Kidney (tissue), 14 donors: ENCODE results near the gene KMT2E. TPM values are rescaled to one million over a fixed set of nuclear protein-coding genes. Genes with fewer than 3 reads are reported as not detected.

Source experiments
- DNase-seq, 5 donors: peaks; one replicate each; pipeline ENCODE4 v3.0.0-alpha.2; 2013 to 2020
- FAIRE-seq: peaks from 2 replicates; lab custom pipeline; 2012; peaks lifted over from hg19 to GRCh38; lab: Jason Lieb, UNC
- H3K27ac ChIP-seq, 2 donors: one replicate each; pipeline ENCODE4 v1.7.0; 2013; ENCODE audit warnings: low read depth in 2 of 2, low read length in 2 of 2, inconsistent platforms in 1 of 2
- H3K27me3 ChIP-seq: one replicate; pipeline ENCODE4 v1.7.1; 2013; ENCODE audit warnings: low read length, inconsistent platforms; ENCODE audit not compliant: control insufficient read depth, insufficient read depth
- H3K36me3 ChIP-seq, 3 donors: one replicate each; pipeline versions ENCODE4 v1.7.0 to v1.7.1; 2013; ENCODE audit warnings: low read length in 3 of 3, control low read depth in 1 of 3, inconsistent platforms in 1 of 3; ENCODE audit not compliant: insufficient read depth in 3 of 3, control insufficient read depth in 2 of 3
- H3K4me1 ChIP-seq, 3 donors: one replicate each; pipeline versions ENCODE4 v1.7.0 to v1.7.1; 2013; ENCODE audit warnings: low read length in 3 of 3, inconsistent platforms in 1 of 3, low read depth in 1 of 3; ENCODE audit not compliant: control insufficient read depth in 2 of 3, insufficient read depth in 2 of 3
- H3K4me3 ChIP-seq, 3 donors: one replicate each; pipeline versions ENCODE4 v1.7.0 to v1.8.1; 2013; ENCODE audit warnings: low read length in 3 of 3, control low read depth in 1 of 3, inconsistent platforms in 1 of 3
- H3K9ac ChIP-seq, 3 donors: one replicate each; pipeline versions ENCODE4 v1.7.0 to v1.7.1; 2013; ENCODE audit warnings: low read length in 3 of 3, control low read depth in 1 of 3, inconsistent platforms in 1 of 3
- H3K9me3 ChIP-seq, 3 donors: one replicate each; pipeline versions ENCODE4 v1.7.0 to v1.7.1; 2013; ENCODE audit warnings: low read length in 3 of 3, control low read depth in 1 of 3, inconsistent platforms in 1 of 3; ENCODE audit not compliant: control insufficient read depth in 2 of 3, insufficient read depth in 1 of 3
- intact Hi-C: fragments of 100-400 bp; cut with DNase I; formaldehyde crosslinking; loops from one replicate; pipeline ENCODE4 v1.11.1; 2022
- polyA plus RNA-seq: library from polyadenylated mRNA; stranded (reverse); fragments of 350-450 nt; fragmentation: Illumina TruSeq; extraction: RNeasy Lipid Tissue Mini Kit (QIAGEN cat#74804); gene quantifications from one replicate; pipeline ENCODE4 v1.2.3, GENCODE V29; 2014; ENCODE audit warnings: low read depth, low replicate concordance; ENCODE audit not compliant: insufficient read depth
- total RNA-seq: library from RNA; stranded (reverse); fragmentation: NEBNext Ultra II Directional; extraction: Animal tissue kit (Norgen Biotek cat#: 25700); gene quantifications from one replicate; pipeline ENCODE4 v1.2.1, GENCODE V29; 2021
- TF ChIP-seq, protein P1 (sequence below): IDR thresholded peaks from 3 replicates; pipeline ENCODE4 v1.5.1; 2012; ENCODE audit warnings: mild to moderate bottlenecking, moderate library complexity, borderline replicate concordance; ENCODE audit not compliant: insufficient read depth; ENCODE audit errors: extremely low read depth
- donor health status: control.
- donor health status: control.
- donor health status: control.
- donor health status: control.
- donor health status: control.
- donor health status: DM: yes; HTN: yes; CAD: no.
- donor health status: Normal renal cell carcinoma (clear cell type).

KMT2E gene
- total and polyA plus RNA-seq, 2 donors from 2014 or later: 7.2 to 106 TPM

DNA sequence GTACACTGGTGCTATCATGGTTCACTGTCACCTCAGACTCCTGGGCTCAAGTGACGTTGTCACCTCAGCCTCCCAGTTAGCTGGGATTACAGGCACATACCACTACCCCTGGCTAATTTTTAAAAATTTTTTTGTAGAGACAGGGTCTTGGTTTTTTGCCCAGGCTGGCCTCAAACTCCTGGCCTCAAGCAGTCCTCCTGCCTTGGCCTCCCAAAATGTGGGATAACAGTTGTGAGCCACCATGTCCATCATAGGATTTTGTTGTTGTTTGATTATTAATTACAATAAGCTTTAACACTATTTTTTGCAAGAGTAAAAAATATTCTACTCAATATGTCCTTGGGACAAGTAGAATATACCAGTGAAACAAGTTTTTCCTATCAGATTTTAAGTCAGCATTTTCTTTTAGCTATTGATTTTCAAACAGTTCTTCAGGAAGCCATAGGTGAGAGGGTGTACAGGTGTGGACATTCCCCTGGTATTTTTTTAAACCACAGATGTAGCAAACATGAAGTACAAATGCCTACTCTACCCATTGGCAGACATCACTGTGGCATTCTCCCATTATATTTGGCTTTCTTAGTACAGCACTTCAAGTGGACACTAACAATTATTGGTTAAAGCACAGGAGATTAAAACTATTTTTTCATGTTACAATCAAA lies 18.7 kb downstream of the KMT2E start:
- H3K4me3 ChIP-seq: no peak overlapping the region
- peaks cover 0 to 9% (median 7%) of the 10 kb centered on the region in 3 donors for H3K4me1 ChIP-seq
- H3K36me3 ChIP-seq: no peaks in the 10 kb centered on the region
- H3K9ac ChIP-seq: no peak overlapping the region
- no peak overlapping the region for H3K27ac ChIP-seq
- TF ChIP-seq, protein P1, sequence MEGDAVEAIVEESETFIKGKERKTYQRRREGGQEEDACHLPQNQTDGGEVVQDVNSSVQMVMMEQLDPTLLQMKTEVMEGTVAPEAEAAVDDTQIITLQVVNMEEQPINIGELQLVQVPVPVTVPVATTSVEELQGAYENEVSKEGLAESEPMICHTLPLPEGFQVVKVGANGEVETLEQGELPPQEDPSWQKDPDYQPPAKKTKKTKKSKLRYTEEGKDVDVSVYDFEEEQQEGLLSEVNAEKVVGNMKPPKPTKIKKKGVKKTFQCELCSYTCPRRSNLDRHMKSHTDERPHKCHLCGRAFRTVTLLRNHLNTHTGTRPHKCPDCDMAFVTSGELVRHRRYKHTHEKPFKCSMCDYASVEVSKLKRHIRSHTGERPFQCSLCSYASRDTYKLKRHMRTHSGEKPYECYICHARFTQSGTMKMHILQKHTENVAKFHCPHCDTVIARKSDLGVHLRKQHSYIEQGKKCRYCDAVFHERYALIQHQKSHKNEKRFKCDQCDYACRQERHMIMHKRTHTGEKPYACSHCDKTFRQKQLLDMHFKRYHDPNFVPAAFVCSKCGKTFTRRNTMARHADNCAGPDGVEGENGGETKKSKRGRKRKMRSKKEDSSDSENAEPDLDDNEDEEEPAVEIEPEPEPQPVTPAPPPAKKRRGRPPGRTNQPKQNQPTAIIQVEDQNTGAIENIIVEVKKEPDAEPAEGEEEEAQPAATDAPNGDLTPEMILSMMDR: no peak
- FAIRE-seq: no peak
- H3K27me3 ChIP-seq: no peaks in the 10 kb centered on the region
- DNase-seq: no peak
- intact Hi-C loops: no loop called here
- no peaks in the 10 kb centered on the region for H3K9me3 ChIP-seq

DNA sequence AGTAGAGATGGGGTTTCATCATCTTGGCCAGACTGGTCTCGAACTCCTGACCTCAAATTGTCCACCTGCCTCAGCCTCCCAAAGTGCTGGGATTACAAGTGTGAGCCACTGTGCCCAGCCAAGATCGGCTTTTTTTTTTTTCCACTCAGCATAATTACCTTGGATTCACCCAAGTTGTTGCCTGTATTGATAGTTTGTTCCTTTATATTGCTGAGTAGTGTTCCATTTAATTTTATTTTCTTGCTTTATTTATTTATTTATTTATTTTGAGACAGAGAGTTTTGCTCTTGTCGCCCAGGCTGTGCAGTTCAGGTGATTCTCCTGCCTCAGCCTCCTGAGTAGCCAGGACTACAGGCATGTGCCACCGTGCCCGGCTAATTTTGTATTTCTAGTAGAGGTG lies 21.3 kb downstream of the KMT2E start:
- Histone ChIP-seq H3K36me3 (no peaks in the 10 kb centered on the region), H3K4me3 (no peak overlapping the region), H3K4me1 (peaks cover 0 to 4% (median 4%) of the 10 kb centered on the region in 3 donors), H3K9ac (no peak overlapping the region), H3K9me3 (no peaks in the 10 kb centered on the region), H3K27me3 (no peaks in the 10 kb centered on the region), H3K27ac (no peak overlapping the region)
- DNase-seq: no peak
- intact Hi-C loops: no loop called here
- FAIRE-seq: no peak
- TF ChIP-seq, protein P1: no peak

DNA sequence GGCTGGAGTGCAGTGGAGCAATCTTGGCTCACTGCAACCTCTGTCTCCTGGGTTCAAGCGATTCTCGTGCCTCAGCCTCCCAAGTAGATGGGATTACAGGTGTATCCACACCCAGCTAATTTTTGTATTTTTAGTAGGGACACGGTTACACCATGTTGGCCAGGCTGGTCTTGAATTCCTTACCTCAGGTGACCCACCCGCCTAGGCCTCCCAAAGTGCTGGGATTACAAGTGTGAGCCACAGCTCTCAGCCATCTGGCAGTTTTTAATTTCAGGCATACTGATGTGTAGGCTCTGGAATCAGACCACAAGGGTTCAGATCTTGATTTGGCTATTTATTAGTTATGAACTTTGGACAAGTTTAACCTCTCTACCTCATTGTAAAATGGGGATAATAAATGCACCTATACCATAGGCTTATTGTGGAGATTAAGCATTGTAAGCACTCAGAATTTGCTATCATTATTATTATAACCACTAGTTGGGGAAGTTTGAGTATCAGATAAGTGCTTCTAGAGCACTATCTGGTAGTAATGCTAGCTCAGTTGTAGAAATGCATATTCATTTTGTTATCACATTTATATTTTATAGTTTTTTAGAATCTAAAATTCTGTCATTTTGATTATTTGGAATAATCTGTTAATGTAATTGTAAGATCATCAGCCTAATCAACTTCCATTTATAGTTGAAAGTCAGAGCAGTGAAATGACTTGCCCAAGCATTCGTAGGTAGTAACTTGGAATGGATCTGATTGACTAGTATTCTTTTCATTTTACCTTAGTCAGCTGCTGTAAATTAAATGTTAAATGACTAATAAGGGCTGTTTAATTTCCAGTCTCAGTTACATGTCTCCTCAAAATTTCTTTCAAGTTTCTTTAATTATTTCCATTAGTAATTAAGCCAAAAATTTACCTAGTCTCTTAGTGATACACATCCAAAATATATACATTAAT lies 22.5 kb downstream of the KMT2E start:
- Histone ChIP-seq H3K9me3 (no peaks in the 10 kb centered on the region), H3K4me1 (peaks cover 0 to 6% (median 4%) of the 10 kb centered on the region in 3 donors), H3K4me3 (no peak overlapping the region), H3K36me3 (no peaks in the 10 kb centered on the region), H3K9ac (no peak overlapping the region), H3K27ac (no peak overlapping the region), H3K27me3 (no peaks in the 10 kb centered on the region)
- TF ChIP-seq, protein P1: no peak
- FAIRE-seq (no peak), DNase-seq (no peak)
- intact Hi-C loops: no loop called here
